Activated T-helper 9 cell treated with anti-CD3 and anti-CD28 coated beads, Interleukin-2, amount 50 U/mL, for 16 hours (primary cell): Measurements from ENCODE around the gene SASH3.

ENCODE experiments used
- DNase-seq: peaks from one replicate; pipeline ENCODE4 v3.0.0-alpha.2; 2020; ENCODE audit warnings: low read depth

SASH3 gene

DNA sequence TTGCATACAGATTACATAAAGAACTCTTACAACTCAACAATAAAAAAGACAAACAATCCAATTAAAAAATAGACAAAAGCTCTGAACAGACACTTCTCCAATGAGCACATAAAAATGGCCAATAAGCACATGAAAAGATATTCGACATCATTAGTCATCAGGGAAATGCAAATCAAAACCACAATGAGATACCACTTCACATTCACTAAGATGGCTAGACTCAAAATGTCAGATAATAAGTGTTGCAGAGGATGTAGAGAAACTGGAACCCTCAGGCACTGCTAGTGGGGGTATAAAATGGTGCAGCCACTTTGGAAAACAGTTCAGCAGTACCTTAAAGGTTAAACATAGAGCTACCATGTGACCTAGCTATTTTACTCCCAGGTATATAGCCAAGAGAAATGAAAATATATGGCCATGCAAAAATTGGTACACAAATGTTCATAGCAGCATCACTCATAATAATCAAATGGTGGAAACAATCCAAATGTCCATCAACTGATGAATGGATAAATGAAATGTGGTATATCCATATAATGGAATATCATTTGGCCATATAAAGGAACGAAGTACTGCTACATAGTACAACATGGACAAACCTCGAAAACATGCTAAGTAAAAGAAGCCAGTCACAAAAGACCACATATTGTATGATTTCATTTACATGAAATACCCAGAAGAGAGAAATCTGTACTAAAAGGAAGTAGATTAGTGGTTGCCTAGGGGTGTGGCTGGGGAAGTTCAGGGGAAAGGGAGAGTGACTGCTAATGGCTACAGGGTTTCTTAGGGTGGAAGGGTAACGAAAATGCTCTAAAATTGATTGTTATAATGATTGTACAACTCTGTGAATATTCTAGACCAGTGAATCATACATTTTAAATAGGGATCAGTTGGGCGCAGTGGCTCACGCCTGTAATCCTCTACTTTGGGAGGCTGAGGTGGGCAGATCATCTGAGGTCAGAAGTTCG, 29.4 kb downstream of the SASH3 start:
- DNase-seq: no peak

- DNase-seq: no peak
Measured at GRCh38 chrX:129813662-129814368, 34.1 kb downstream of the SASH3 start.

DNA sequence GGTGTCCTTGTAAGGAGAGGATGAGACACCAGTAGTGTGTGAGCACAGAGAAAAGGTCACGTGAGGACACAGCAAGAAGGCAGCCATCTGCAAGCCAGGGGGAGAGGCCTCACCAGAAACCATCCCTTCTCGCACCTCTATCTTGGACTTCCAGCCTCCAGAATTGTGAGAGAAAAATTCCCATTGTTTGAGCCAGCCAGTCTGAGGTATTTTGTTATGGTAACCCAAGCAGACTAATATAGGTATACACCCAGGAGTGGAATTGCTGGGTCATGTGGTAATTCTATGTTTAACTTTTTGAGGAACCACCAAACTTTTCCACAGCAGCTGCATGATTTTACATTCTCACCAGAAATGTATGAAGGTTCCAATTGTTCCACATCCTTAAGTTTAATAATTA, 38.4 kb downstream of the SASH3 start:
- DNase-seq: no peak

DNA sequence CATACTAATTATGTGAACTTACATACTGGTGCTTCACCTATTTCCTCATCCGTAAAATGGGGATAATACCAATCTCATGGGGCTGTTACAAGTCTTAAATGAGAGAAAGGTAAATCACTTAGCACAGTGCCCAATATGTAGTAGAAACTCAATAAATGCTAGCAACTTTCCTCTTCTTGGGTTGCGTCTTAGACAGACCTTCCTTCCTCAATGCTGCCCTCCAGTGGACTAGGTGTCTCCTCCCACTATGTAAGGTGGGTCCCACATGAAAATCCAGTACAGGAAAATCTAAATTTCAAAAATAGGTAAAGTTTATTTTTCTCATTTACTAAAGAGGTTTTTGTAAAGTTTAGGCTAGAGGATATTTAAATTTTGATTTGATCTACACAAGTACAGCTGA, 43.4 kb downstream of the SASH3 start:
- DNase-seq: no peak

DNA sequence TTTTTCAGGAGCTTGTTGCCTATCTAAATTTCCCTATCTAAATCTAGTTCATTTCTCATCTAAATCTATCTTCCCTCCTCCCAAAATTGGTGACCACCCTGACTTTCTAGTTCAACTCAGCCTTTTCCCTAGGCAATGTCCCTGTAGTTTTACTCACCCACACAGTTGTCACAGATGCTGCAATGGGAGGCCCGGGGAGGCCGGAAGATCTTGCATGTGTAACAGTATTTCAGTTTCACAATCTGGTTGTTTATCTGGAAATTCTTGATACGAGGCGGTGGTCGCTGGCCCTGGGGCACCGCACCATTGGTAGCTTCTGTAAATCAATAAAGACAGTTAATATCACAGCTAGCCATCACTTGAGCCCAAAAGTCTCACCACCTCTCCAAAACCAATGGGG, 43.8 kb downstream of the SASH3 start:
- DNase-seq: no peak

GRCh38 chrX:129824620-129825019, 44.9 kb downstream of the SASH3 start:
- DNase-seq: no peak

GRCh38 chrX:129825746-129826505, 46.2 kb downstream of the SASH3 start:
- DNase-seq: no peak

GRCh38 chrX:129830494-129830893, 50.7 kb downstream of the SASH3 start:
- no peak for DNase-seq

- DNase-seq: no peak
Measured at GRCh38 chrX:129831091-129831885, 51.5 kb downstream of the SASH3 start.

DNA sequence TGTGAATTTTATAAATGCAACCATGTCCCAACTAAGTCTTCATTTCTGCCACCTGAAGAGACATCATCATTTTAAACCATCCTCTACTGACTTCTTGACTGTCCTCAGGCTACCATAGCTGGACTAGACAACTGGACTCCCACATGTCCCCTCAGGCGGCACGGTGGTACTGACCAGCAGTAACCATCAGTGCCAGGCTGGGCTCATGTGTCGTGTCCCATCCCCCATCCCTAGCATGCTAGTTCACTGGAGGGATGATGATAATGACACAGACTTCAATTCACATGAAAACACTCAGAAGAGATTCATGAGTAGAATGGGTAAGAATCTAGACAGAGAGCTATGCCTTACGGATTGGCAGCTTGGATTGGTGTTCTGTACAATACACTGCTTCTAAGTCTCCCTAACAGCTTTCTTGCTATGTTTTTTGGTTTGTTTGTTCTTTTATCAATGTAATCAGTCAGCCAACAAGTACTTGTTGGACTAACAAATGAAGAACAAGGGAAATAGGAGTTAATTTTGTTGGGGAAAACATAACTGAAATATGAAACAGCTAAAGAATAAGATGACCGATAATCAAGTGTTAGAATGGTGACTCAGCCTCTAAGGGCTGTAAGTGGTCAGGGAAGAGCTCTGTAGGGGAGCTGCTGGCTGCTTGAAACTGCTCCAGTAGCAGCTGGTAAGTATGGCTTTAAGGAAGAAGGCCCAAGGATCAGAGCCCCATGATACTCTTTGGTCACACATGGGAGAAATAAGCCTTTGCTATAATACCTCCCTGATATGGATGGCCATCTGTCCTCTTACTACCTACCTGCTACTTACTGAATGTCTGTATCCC, 53.6 kb downstream of the SASH3 start:
- no peak for DNase-seq

DNA sequence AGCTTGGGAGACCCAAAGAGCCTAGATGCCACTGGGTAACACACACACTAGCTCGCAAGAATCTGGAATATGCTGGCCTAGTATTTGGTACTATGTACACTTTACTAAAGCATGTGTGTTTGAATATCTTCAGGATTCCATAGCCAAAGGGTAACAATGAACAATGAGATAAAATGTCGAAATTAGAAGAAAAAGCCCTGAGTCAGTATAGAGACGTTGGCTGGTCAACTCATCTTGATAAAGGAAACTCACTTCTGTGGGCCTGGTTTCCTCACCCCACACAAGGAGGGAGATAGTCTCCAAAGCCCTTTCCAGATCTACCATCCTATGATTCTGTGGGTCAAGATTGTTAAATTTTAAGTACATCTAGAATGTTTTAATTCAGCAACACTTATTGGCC, 57.1 kb downstream of the SASH3 start:
- no peak for DNase-seq

DNA sequence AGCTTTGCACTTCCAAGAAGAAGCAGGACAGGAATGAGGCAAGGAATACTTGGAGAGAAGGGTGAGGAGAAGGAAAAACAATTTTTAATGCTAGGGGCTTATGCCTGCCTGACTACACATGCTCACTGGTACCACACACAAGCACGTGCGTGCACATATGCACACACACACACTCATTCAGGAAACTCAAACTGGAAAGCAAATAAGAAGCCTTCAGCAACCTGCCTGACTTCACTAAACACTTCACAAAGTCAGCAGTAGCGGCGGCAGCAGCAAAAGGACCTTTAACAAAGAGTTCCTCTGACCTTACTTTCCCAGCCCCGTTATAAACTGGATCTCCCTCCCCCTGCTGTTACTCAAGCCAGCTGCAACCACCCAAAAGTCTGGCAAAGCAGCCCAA, 60.6 kb downstream of the SASH3 start:
- no peak for DNase-seq

GRCh38 chrX:129842510-129843208, 62.9 kb downstream of the SASH3 start:
- DNase-seq: no peak

DNA sequence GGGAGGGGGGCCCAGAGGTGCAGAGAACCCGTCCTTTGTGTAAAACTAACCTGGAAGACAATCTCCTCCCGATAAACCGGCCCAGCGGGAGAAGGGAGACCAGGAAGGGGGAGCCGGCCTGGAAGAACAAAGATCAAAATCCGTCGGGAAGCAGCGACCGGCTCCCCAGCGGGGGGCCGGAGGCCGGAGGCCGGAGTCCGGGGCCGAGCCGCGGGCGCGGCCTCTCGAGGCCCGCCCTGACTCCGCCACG, 63.4 kb downstream of the SASH3 start:
- DNase-seq: no peak

DNA sequence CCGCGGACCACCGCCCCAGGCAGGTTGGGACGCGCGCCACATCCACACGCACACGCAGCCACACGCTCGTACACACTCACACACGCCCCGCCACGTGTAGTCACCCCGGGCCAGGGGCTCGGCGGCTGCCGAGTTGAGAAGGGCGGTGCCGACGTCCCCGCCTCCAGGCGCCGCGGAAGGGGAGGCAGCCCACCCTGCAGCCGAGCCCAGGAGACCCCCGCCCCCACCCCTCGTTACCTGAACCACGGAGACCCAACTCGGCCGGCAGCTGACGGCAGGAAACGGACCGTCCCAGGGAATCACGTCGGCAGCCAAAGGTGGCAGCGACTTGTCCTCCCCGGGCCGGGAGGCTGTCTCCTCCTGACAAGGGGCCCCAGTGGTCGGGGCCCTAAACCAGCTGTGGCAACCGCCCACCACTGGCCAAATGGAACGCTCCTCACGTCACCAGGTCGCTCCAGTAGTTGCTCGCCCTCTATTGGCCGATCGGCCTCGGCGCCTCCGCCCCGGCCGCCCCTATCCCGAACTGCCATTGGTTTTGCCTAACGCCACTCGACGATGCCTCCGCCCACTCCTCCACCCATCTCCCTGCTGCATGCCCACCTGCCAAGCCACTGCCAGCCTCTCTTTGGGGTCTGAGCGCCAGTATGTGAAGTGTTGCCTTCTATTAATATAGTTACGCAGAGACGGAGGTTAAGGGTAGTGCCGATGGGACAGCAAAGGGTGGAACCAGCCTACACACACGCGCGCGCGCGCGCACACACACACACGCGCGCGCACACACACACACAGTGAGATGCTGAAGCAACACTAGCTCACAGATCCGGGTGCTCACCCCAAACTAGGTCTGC, 63.9 kb downstream of the SASH3 start, which contains the start of gene ZDHHC9:
Gene ZDHHC9 (minus strand): TSS at position 428 of the 848 bp plus-strand sequence. CDS start 1,941 bp downstream, outside the sequence.
- peak; percentile 75 for DNase-seq
